HG03342 (cell line): ENCODE data around the gene APH1B.
A peak's percentile ranks its signal among the peaks of the same experiment; 100 is the strongest.

Experiments used
- ATAC-seq: cut with Tn5 transposase; IDR thresholded peaks from one replicate; pipeline ENCODE4 v1.9.1; 2021; ENCODE audit warnings: mild to moderate bottlenecking, moderate library complexity; ENCODE audit not compliant: unreplicated experiment

Gene APH1B

DNA sequence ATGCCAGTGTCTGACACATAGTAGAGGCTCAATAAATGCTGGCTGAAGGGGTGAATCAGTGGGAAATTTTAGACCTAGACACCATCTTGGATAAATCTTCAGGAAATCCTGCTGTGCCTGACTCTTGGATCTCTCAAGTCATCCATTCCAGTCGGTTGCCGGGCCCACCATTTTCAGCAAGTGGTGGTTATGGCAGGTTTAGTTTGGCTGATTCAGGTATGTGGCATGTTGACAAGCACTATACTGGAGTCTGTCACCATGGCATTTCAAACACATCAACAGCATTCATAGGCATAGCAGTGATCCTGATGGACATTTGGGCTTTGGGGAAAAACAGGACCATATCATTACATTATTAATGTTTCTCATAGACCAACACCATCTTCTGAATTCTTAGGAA lies 25.7 kb upstream of the APH1B start:
- no peak for ATAC-seq

DNA sequence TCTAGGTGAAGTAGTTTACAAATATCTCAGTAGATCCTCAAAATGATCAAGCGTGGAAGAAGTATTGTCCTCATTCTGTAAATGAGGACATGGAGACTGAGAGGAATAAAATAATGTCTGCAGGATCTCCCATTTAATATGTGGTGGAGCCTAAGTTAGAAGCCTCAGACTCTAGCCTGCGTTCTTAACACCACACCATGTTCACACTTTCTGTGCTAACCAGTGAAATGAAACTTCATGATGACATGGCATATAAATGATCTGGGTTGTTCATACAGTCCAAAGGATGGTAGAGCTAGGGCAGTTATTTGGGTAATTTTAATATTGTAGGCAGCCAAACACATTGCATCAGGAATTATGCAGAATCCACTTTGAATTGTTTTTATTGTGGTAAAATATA lies 25.1 kb upstream of the APH1B start:
- no peak for ATAC-seq

DNA sequence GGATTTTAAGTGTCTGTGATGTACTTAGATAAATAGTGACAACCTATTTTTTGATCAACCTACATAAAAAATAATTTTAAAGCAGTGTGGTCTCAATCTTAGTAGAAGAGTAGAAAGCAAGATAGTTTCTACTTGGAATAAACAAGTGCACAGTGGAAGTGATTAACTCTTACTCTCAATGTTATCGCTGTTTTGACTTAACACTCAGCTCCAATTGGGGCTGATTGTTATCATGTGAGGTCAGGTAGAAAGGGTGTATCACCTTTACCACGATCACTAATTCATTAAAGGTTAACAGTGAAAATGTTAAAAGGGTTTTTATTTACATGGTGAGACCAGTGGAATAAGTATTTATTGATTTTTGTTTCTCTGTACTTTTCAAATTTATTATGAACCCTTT lies 22.4 kb upstream of the APH1B start:
- no peak for ATAC-seq

DNA sequence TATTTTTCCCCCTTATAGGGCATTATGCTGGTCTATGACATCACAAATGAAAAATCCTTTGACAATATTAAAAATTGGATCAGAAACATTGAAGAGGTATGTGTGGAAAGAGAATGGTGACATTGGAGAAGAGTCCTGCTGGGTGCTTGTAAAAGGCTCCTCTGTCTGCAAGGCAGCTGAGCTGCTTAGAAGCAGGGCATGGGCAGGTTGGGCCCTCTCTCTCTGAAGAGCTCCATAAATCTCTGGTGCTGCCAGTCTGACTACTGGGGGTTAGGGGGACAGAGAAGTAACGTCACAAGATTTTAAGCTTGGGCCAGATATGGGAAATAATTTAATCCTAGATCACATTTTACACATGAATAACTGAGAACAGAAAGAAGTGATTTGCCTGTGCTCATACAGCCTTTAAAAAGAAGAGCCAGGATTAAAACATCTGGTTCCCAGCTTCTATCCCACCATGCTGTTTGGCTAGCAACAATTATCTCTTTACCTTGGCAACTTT lies 21.9 kb upstream of the APH1B start:
- ATAC-seq = no peak

DNA sequence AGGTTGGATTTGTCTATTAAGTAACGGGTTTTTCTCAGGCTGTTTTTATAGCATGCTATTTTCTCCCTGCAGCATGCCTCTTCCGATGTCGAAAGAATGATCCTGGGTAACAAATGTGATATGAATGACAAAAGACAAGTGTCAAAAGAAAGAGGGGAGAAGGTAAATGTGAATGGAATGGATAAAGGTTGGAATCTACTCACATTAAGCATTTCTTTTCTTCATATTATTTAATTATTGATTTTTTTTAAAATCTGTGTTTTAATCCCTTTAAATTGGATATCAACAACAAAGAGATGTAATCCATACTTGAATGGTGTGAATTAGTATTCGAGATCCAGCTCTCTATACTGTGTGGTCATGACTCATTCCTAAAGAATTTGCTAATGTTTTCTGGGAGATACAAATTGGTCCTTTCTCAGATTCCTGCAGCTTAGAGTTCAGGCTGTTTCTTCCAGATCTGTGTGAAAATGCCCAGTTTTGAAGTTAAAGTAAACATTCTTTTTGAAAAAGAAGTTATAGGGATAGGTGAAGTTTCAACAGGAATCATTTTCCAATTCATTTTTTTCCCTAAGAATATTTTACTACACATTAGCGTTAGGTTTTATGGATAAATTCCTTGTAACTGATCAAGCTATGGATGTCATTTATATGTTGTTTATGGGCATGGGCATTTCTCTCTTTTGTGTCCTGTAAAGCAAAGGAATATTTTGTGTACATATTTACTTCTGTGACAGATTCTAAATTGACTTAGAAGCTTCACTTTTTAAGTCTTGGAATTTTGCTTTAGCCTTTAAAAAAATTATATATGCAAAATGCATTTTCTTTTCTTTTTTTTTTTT lies 20.8 kb upstream of the APH1B start:
- ATAC-seq = no peak

DNA sequence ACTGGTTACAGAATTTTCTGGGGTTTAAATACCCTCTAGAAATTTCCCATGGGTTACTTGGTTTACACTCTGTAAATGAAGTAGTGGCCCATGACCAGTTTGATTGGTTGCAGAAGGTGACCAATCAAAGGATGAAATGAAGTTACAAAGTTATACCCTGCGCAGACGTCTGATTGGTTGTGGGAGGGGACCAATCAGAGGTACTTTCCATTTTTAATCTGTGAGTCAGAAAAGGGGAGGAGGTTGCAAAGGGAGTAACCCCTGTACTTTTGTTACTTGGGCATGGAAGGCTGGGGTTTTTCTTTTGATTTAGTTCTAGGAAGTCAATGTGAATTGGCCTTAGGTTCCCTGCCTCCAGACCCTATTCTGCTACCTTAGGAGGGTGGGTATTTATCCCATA lies 18.7 kb upstream of the APH1B start:
- no peak for ATAC-seq

DNA sequence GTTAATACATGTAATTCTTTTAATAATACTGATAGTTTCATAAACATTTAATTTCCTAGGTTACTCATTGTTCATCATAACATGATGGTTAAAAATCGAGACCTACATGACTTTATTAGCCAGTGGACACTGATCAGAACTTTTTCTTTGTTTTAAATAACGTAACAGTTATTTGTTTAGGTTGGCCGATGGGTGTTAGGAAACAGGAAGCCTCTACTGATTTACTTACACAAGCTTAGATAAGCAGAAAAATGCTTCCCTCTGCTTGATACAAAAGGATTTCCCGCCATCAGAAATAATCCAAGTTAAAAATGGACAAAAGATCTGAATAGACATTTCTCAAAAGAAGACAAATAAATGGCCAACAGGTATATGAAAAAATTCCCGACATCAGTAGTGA lies 16.6 kb upstream of the APH1B start:
- no peak for ATAC-seq

DNA sequence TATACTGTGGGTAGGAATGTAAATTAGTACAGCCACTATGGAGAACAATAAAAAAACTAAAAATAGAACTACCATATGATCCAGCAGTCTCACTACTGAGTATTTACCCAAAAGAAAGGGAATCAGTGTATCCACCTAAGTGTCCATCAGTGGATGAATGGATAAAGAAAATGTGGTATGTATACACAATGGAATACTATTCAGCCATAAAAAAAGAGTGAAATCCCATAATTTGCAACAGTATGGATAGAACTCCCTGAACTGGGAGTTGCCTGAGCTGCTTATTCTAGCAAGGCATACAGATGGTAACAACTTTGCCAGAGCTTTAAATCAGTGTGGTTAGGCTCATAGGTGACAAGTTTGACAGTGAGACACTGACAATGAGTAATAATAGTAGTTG lies 16.1 kb upstream of the APH1B start:
- ATAC-seq = no peak

DNA sequence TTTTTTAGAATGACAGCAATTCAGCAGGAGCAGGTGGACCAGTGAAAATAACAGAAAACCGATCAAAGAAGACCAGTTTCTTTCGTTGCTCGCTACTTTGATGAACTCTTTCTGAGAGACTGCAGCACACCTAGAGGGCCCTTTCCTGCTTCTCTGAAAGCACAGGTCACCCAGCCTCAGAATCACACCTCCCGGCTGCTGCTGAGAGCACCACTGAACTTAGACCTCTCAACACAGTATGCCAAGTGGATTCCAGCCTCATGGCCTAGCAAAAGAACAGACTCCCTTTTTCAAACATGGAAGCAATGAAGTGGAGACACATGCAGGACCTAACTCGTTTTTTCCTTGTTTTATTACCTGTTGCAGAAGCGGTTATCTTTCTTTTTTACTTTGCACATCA lies 13.9 kb upstream of the APH1B start:
- ATAC-seq = no peak

DNA sequence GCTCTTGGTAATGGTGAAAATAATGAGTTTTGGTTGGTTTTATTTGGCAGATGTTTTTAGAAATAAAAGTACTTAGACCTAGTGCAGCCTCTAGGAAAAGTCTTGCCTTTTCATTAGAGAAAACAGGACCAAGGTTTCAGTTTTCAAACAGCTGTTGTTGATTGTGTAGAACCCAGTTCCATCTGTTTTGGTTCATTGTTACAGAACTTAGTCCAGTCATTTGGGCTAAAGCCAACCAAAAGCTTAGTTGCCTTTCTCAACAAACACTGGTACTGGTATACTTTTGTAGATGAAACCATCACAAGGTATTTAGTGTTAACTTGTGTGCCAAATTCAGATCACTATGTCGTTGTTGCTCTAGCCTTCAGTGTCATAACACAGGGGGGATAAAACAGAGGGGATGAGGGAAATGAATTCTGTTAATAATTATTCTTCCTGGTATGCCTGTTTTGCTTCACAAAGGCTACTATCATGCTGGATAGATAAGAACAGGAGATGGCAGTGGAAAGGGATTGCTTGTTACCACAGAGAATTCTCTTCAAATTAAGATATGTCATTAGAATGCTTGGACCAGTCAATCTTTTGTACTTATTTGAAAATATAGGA lies 12.6 kb upstream of the APH1B start:
- ATAC-seq = no peak

DNA sequence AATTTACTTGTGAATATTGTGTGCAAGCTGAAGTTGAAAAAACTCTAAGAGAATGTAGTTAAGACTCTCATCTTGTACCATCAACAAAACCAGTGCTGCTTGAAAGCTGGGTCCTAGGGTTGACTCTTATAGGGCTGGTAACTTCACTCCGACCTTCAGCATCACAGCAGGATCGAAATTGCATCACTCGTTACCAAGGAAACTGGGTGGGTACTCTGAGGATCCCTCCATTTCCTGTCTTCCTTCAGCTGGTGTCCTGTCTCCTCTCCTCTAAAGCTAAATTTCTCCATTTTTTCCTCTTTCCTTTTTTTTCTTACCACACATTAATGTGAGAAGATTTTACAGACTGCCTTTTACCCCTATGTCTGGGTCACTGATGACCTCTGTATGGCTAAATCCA lies 3.0 kb upstream of the APH1B start:
- ATAC-seq = no peak

DNA sequence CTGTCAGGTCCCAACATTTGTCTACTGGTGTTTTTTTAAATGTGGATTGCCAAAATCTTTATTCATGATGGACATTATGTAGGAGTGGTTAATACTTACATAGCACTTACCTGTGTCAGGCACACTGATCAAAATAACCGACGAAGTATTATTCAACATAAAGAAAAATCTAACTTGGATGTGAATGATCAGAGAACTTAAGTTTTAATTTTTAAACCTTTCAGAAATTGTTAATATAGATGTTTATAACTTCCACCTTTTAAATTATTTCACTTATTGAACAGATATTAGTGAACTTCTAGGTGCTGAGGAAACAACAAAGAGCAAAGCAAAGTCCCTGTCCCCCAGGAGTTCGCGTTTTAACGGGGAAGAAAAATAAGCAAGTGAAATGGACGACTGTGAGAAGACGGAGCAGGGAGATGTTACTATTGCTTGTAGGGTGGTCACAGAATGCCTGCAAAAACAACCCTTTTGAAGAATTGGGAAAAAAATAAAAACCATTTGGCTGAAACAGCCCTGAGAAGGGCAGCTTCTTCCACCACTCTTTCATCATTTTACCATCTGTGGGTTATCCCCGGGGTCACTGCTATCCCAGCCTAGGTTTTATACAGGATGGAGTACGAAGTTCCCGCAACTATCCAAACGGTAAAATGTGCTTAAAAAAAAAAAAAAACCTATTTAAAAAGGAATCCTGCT lies 915 bp upstream of the APH1B start:
- ATAC-seq = peak; percentile 6

DNA sequence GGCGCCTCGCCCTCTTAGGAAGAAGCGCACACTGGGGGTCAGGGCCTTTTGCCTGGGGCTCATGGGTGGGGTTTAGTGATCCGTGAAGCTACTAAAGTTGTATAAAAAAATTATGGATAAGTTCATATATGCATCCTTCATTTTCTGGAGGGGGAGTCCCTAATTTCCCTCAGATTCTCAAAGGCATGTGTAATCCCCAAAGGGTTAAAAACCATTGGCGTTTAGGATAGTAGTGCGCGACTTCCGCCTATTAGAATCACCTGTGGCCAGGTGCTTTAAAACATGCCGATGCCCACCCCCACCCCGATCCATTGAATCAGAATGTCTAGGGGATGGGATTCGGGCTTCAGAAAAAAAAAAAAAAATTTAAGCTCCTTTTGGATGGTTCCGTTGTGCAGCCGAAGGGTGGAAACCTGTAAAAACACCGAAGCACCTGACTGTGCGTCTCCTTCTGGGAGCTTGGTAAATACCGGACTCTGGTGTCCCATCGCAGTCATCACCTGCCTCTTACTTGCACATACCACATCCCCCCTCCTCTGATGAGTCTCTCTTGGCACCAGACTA lies 570 bp downstream of the APH1B start:
- no peak for ATAC-seq

DNA sequence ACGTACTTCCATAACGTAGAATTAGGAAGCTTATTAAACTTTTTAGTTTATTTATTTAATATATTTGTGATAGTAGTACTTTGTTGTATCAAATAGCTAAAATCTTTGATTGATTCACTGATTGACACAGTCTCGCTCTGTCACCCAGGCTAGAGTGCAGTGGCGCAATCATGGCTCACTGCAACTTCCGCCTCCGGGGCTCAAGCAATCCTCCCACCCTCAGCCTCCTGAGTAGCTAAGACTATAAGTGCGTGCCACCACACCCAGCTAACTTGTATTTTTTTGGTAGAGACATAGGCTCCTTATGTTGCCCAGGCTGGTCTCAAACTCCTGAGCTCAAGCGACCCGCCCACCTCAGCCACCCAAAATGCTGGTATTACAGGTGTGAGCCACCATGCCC lies 5.7 kb downstream of the APH1B start:
- ATAC-seq = no peak

DNA sequence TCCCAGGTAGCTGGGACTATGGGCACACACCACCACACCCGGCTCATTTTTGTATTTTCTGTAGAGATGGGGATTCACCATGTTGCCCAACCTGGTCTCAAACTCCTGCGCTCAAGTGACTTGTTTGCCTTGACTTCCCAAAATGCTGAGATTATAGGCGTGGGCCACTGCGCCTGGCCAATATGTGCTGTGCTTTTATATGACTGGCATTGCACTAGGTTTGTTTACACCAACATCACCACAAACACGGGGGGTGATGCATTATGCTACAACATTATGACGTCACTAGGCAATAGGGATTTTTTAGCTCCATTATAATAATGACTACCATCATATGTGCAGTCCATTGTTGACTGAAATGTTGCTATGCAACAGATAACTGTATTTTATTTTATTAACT lies 6.9 kb downstream of the APH1B start:
- ATAC-seq = no peak

DNA sequence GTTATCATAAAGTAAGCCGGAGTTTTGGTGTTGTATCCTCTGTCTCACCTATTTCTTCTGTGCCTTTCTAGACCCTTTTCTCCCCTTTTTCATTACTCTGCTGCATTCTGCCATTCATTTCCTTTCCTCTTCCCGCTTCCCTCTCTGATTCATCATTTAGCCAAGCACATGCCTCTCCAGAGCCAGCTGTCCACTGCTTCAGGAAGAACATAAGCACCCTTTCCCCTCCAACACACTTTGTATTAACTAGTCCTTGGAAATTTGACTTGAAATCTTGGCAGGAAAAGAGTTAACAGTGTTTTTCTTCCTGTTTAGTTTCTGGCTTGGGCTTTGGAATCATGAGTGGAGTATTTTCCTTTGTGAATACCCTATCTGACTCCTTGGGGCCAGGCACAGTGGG lies 9.7 kb downstream of the APH1B start:
- ATAC-seq = no peak

DNA sequence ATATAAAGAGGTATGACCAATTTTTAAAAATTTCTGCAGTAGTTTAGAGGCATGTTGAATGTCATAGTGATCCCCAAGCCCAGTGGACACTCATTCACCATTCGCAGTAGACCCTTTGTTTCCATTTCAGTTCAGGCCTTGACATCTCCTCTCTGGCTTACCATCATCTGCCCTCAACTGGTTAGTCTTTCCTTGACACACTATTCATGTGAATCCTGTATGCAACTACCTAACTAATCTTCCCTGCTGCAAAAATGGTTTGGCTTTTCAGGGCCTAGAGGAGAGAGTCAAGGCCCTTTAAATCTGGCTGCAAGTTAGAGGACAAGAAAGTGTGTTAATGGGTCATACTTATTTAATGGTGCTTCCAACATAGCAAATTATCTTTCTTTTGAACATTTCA lies 10.9 kb downstream of the APH1B start:
- ATAC-seq = no peak

DNA sequence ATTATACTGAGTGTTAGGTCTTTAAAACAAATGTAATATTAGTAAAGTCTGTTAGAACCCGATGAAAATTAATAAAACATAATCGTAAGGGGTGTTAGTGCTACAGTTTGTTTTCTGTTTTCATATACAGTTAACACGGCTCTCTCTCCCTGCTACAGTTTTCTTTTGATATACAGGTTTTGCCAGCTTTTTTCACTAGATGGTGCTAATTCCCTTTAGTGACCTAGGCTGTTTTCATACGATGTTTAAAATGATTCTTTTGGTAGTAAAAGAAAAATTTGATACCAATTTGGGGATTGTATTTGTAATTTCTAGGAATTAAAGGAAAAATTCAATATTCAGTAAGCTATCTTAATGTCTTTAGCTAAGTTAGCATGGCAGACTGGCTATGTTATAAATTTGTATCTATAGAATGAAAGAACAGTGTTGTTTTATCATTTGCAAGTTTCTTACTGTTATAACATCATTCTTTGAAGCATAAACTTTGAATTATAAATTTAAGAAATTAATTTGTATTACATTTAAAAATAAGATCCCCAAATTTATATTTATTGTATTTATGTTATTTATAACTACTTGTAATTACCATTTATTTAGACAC lies 11.5 kb downstream of the APH1B start:
- no peak for ATAC-seq

DNA sequence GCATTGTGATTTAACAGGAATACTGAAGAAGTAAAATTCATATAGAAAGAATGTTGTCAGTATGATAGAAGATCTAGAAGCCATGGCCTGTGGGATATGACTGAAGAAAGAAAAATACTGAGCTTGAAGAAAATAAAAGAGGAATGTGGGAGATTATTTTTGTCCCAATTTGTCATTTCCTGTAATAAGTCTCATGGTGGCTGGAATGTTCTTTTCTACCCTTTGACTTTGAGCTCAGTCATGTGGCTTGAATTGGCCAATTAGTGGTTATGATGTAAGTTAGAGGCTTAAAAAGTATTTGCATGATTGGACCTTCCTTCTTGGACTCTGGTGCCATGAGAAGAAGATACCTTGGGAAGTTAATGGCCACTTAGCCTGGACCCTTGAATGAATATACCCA lies 14.1 kb downstream of the APH1B start:
- no peak for ATAC-seq

DNA sequence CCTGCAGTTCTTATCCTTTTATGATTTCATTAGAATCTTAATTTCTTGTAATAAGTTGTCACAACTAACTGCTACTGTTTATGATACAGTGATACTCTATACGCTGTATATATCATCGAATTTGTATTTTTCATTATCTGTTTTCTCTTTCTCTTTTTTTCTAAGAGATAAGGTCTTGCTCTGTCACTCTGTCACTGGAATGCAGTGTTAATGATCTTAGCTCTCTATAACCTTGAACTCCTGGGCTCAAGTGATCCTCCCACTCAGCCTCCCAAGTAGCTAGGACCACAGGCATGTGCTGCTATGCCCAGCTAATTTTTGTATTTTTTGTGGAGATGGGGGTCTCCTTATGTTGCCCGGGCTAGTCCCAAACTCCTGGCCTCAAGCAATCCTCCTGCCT lies 14.8 kb downstream of the APH1B start:
- no peak for ATAC-seq

DNA sequence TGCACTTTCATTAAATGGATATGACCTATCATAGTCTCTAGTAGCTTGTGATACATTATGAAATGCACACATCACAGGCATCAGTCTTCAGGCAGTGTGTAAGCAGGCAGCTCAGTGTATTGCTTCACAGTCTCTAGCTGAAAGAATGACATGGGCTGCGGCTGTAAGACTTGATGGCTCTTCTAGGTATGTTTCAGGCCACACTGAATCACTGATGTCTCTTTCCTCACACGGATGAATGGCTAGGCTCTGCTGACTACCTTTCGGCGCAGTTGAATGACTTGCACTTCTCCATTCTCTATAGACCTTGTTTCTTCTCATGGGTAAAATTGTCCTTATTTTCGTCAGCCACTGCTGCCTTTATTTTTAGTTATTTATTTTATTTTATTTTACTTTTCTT lies 15.4 kb downstream of the APH1B start:
- ATAC-seq = no peak
